HepG2 (cell line): ENCODE data around the gene PRKCD. TPM values are rescaled to one million over a fixed set of nuclear protein-coding genes. Genes with fewer than 3 reads are reported as not detected.

Source experiments
- CENPX ChIP-seq: sonication (generic); formaldehyde crosslinking; IDR thresholded peaks from 2 replicates; pipeline ENCODE4 v1.9.0; 2021; ENCODE audit warnings: mild to moderate bottlenecking, missing genetic modification reagents, moderate library complexity
- CREB3 ChIP-seq: sonication (generic); formaldehyde crosslinking; IDR thresholded peaks from 2 replicates; pipeline ENCODE4 v1.5.0; 2020; ENCODE audit warnings: missing genetic modification reagents
- FLYWCH1 ChIP-seq: sonication (generic); formaldehyde crosslinking; IDR thresholded peaks from 2 replicates; pipeline ENCODE4 v1.8.1; 2023; ENCODE audit warnings: mild to moderate bottlenecking, missing genetic modification reagents
- FOXO1 ChIP-seq: sonication (generic); formaldehyde crosslinking; IDR thresholded peaks from 2 replicates; pipeline ENCODE4 v1.4.0; 2020; ENCODE audit warnings: missing genetic modification reagents
- HNRNPL ChIP-seq: fragments of 200-400 bp; formaldehyde crosslinking; IDR thresholded peaks from 2 replicates; pipeline ENCODE4 v1.6.1; 2017; ENCODE audit warnings: mild to moderate bottlenecking, low read depth, low read length
- KLF15 ChIP-seq: sonication (generic); formaldehyde crosslinking; IDR thresholded peaks from 2 replicates; pipeline ENCODE4 v1.8.1; 2023; ENCODE audit warnings: borderline replicate concordance, mild to moderate bottlenecking, inconsistent platforms, missing genetic modification reagents, mixed read lengths
- MED1 ChIP-seq: sonication (generic); formaldehyde crosslinking; IDR thresholded peaks from 2 replicates; pipeline ENCODE4 v1.4.0; 2020; ENCODE audit warnings: missing genetic modification reagents
- NFE2 ChIP-seq: sonication (generic); formaldehyde crosslinking; IDR thresholded peaks from 2 replicates; pipeline ENCODE4 v1.4.0; 2020; ENCODE audit warnings: missing genetic modification reagents
- NR1H2 ChIP-seq: sonication (generic); formaldehyde crosslinking; IDR thresholded peaks from 2 replicates; pipeline ENCODE4 v1.8.1; 2022; ENCODE audit warnings: low read depth, missing genetic modification reagents, borderline replicate concordance
- SOX5 ChIP-seq: IDR thresholded peaks from 2 replicates; pipeline ENCODE4 v1.6.1; 2016; ENCODE audit warnings: borderline replicate concordance
- TBL1XR1 ChIP-seq: fragments of 150-350 bp; IDR thresholded peaks from 2 replicates; pipeline ENCODE4 v1.6.1; 2014; ENCODE audit warnings: borderline replicate concordance, low read length; ENCODE audit not compliant: partially characterized antibody
- TCF12 ChIP-seq, 2 experiments: fragments of 450-650 bp in 1 of 2; sonication (generic) in 1 of 2; formaldehyde crosslinking in 1 of 2; IDR thresholded peaks; 2 replicates each; pipeline versions ENCODE4 v1.6.1 to v1.8.0; 2017 to 2022; ENCODE audit warnings: antibody characterized with exemption in 1 of 2, mild to moderate bottlenecking in 1 of 2, missing genetic modification reagents in 1 of 2, moderate library complexity in 1 of 2
- THRA ChIP-seq: sonication (generic); formaldehyde crosslinking; IDR thresholded peaks from 2 replicates; pipeline ENCODE4 v1.4.0; 2020; ENCODE audit warnings: missing genetic modification reagents, borderline replicate concordance
- ZBTB2 ChIP-seq: sonication (generic); formaldehyde crosslinking; IDR thresholded peaks from 2 replicates; pipeline ENCODE4 v1.8.0; 2022; ENCODE audit warnings: low read depth, missing genetic modification reagents
- ZFP36L2 ChIP-seq: sonication (generic); formaldehyde crosslinking; IDR thresholded peaks from 2 replicates; pipeline ENCODE4 v1.4.0; 2020; ENCODE audit warnings: missing genetic modification reagents
- ZNF263 ChIP-seq: sonication (generic); formaldehyde crosslinking; IDR thresholded peaks from 2 replicates; pipeline ENCODE4 v1.4.0; 2020; ENCODE audit warnings: missing genetic modification reagents
- ZNF333 ChIP-seq: sonication (generic); formaldehyde crosslinking; IDR thresholded peaks from 2 replicates; pipeline ENCODE4 v1.4.0; 2020; ENCODE audit warnings: mild to moderate bottlenecking, missing genetic modification reagents, borderline replicate concordance
- ZNF512B ChIP-seq: sonication (generic); formaldehyde crosslinking; IDR thresholded peaks from 2 replicates; pipeline ENCODE4 v1.5.1; 2020; ENCODE audit warnings: missing genetic modification reagents, mild to moderate bottlenecking, borderline replicate concordance
- ZNF550 ChIP-seq: sonication (generic); formaldehyde crosslinking; IDR thresholded peaks from 2 replicates; pipeline ENCODE4 v1.4.0; 2020; ENCODE audit warnings: mild to moderate bottlenecking, missing genetic modification reagents, borderline replicate concordance
- ZNF720 ChIP-seq: sonication (generic); formaldehyde crosslinking; IDR thresholded peaks from 2 replicates; pipeline ENCODE4 v1.4.0; 2020; ENCODE audit warnings: missing genetic modification reagents
- ZNF772 ChIP-seq: sonication (generic); formaldehyde crosslinking; IDR thresholded peaks from 2 replicates; pipeline ENCODE4 v1.5.0; 2020; ENCODE audit warnings: mild to moderate bottlenecking, missing genetic modification reagents
- ZNF788 ChIP-seq: sonication (generic); formaldehyde crosslinking; IDR thresholded peaks from 2 replicates; pipeline ENCODE4 v1.5.0; 2020; ENCODE audit warnings: mild to moderate bottlenecking, missing genetic modification reagents, borderline replicate concordance
- ZNF878 ChIP-seq: sonication (generic); formaldehyde crosslinking; IDR thresholded peaks from 2 replicates; pipeline ENCODE4 v1.8.1; 2023; ENCODE audit warnings: mild to moderate bottlenecking, missing genetic modification reagents, moderate library complexity
- polyA plus RNA-seq, 8 experiments: library from polyadenylated mRNA; depleted of rRNA in 3 of 8; stranded (reverse) in 7 of 8; unstranded in 1 of 8; fragments of >200 nt; fragmentation: Illumina TruSeq in 4 of 8; extraction: Trizol in 4 of 8; gene quantifications; 2 replicates each; pipeline versions ENCODE4 v1.2.1 to v1.2.3, GENCODE V29; 2011 to 2016; ENCODE audit warnings: low read depth in 4 of 8, missing spikeins in 1 of 8, mixed read lengths in 1 of 8; ENCODE audit not compliant: insufficient read depth in 1 of 8
- total RNA-seq, 5 experiments: library from RNA; depleted of rRNA; stranded (reverse); fragments of >200 nt; fragmentation: Illumina TruSeq; extraction: Trizol; gene quantifications; 2 replicates each; pipeline ENCODE4 v1.2.3, GENCODE V29; 2016; ENCODE audit warnings: low read depth in 1 of 5

Gene PRKCD
- total and polyA plus RNA-seq, 2 of the 13 experiments (the other 11 are each of a cell fraction or from before 2014, with no cell fraction given): 1.6 to 40.7 TPM

- TF ChIP-seq ZNF512B (no peak), TBL1XR1 (peak; percentile 17), ZNF333 (no peak), TCF12 (IDR thresholded peaks at IDR 0.05) (no peak), TCF12 (CRISPR knock-in tag; IDR thresholded peaks at IDR 0.05) (no peak), CENPX (CRISPR knock-in tag) (no peak), FOXO1 (peak; percentile 86; the same call in 1 of the 2 replicates), CREB3 (CRISPR knock-in tag) (no peak), ZNF550 (no peak), FLYWCH1 (no peak), ZNF788 (CRISPR knock-in tag) (peak; percentile 78; the same call in 1 of the 2 replicates), HNRNPL (0 out of 2 replicates have a peak, but pooled peaks have one; percentile 56), ZBTB2 (CRISPR knock-in tag) (no peak), THRA (CRISPR knock-in tag) (peak; percentile 98), ZNF263 (peak; percentile 98), ZNF878 (CRISPR knock-in tag) (no peak), ZNF720 (CRISPR knock-in tag) (0 out of 2 replicates have a peak, but pooled peaks have one; percentile 64), SOX5 (CRISPR knock-in tag) (peak; percentile 75), ZFP36L2 (no peak), ZNF772 (no peak), NFE2 (CRISPR knock-in tag) (no peak), MED1 (CRISPR knock-in tag) (peak; percentile 71; the same call in 1 of the 2 replicates), NR1H2 (CRISPR knock-in tag) (no peak), KLF15 (CRISPR knock-in tag) (no peak)
Measured at GRCh38 chr3:53159156-53160060, 1.6 kb upstream of the PRKCD start (continued).
